OCI-LY7 (cell line): ENCODE data around the gene LEPR.

Experiments used
- CTCF ChIP-seq: fragments of 200-600 bp; sonication (generic); conservative IDR thresholded peaks from 2 replicates; pipeline ENCODE4 v1.5.1; 2014; ENCODE audit warnings: mild to moderate bottlenecking, antibody characterized with exemption, low read length, moderate library complexity, mixed read lengths
- EZH2phosphoT487 ChIP-seq: fragments of 200-600 bp; sonication (generic); IDR thresholded peaks from 2 replicates; pipeline ENCODE4 v1.6.1; 2018; ENCODE audit warnings: low read depth, borderline replicate concordance, mild to moderate bottlenecking, mixed run types, antibody characterized with exemption, low read length, moderate library complexity, mixed read lengths

- TF ChIP-seq CTCF (no peak), EZH2phosphoT487 (no peak)
Measured at GRCh38 chr1:65388908-65389695, 31.4 kb upstream of the LEPR start.
